ENCODE data around the gene SNTB2. TPM values are rescaled to one million over a fixed set of nuclear protein-coding genes. Genes with fewer than 3 reads are reported as not detected.

Gene SNTB2
- total and polyA plus RNA-seq, 2 of the 13 experiments (the other 11 are each of a cell fraction or from before 2014, with no cell fraction given): 11.5 to 19.2 TPM

DNA sequence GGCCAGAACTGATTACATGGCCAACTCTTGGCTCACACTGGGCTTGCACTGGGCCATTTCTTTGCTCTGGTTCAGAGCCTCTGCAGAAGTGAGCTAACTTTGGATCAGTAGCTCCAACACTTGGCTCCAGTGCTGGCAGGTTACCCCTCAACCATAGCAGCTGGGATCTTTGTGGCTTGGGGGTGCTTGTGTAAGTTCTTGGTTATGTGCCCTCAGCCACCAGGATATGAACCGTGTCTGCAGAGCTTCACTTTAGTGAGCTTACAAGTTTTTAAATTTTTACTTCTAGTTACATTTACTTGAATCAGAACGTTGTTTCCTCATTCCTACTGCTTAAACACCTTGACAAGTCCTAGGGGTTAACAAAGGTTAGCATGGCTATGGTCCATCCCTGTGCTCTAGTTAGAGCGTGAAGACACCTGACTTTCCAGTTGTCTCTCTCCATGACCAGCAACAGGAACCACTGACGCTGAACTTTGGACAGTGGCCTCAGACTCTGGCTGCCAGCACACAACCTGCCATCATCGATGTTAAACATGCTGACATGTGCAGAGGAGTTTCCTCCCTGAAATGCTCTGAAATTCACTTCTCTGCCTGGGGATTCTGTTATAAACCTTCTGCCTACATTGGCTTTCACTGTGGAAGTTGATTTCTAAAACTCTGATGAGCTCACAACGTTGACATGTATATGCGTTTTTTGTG lies 139.4 kb downstream of the SNTB2 start (continued):
- TF ChIP-seq ETV5 (CRISPR knock-in tag; IDR thresholded peaks at IDR 0.05; ENCODE audit: borderline replicate concordance) (peak; percentile 68; the same call in 1 of the 2 replicates), ZNF746 (CRISPR knock-in tag; IDR thresholded peaks at IDR 0.05) (no peak), SALL2 (CRISPR knock-in tag; IDR thresholded peaks at IDR 0.05) (no peak), ZNF263 (CRISPR knock-in tag; IDR thresholded peaks at IDR 0.05) (no peak), DR1 (CRISPR knock-in tag; IDR thresholded peaks at IDR 0.05) (no peak), ZNF674 (CRISPR knock-in tag; IDR thresholded peaks at IDR 0.05; ENCODE audit: low read depth) (no peak), CREB1 (IDR thresholded peaks at IDR 0.05) (peak; percentile 61), CREB1 (CRISPR knock-in tag; IDR thresholded peaks at IDR 0.05) (no peak), PRMT3 (CRISPR knock-in tag; IDR thresholded peaks at IDR 0.05; ENCODE audit: borderline replicate concordance, low read depth) (no peak), CERS6 (CRISPR knock-in tag; IDR thresholded peaks at IDR 0.05) (no peak), ZNF24 (IDR thresholded peaks at IDR 0.05) (no peak), ZBTB37 (CRISPR knock-in tag; IDR thresholded peaks at IDR 0.05) (no peak), ZNF781 (CRISPR knock-in tag; IDR thresholded peaks at IDR 0.05; ENCODE audit: borderline replicate concordance, not compliant biosample characterization) (peak; percentile 45), KLF16 (CRISPR knock-in tag; IDR thresholded peaks at IDR 0.05) (peak in 1 of 2 experiments; percentile 71; a peak in 2 of 4 replicates), PAWR (CRISPR knock-in tag; IDR thresholded peaks at IDR 0.05; ENCODE audit: borderline replicate concordance) (no peak), HNF4A (CRISPR knock-in tag; IDR thresholded peaks at IDR 0.05) (peak; percentile 99), SRSF1 (optimal IDR thresholded peaks at IDR 0.05; ENCODE audit: low read depth, low read length) (no peak), HNF1A (IDR thresholded peaks at IDR 0.05; ENCODE audit: low read depth) (peak; percentile 32; the same call in 1 of the 2 replicates), HNF1A (CRISPR knock-in tag; IDR thresholded peaks at IDR 0.05; ENCODE audit: borderline replicate concordance) (0 out of 2 replicates have a peak, but pooled peaks have one; percentile 54), ZNF280B (CRISPR knock-in tag; IDR thresholded peaks at IDR 0.05; ENCODE audit: borderline replicate concordance) (no peak), ZNF567 (CRISPR knock-in tag; IDR thresholded peaks at IDR 0.05; ENCODE audit: borderline replicate concordance) (no peak)
